ENCODE measurements around the gene BEGAIN.

Gene BEGAIN

GRCh38 chr14:100615736-100616695 is 28.8 kb upstream of the BEGAIN start:
- DNase-seq, result no peak

- no peak for DNase-seq
Observed at GRCh38 chr14:100614803-100615202, 27.6 kb upstream of the BEGAIN start.

DNA sequence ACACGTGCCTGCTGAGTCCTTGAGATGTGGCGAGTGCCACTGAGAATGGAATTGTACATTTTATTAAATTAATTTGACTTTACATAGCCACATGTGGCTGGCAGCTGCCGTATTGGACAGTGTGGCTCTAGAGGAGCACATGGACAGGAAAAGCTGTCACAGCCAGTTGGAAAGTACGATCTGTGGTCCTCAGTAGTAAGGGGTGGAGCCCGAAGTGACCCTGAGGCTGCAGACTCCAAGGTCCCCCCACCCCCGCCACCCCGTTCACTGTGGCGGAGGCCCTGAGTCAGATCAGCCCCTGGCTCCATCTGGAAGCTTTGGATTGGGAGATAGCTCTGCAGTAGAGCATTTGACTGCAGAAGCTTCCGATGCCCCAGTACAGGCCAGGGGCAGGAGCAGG is 25.8 kb upstream of the BEGAIN start:
- no peak for DNase-seq

DNA sequence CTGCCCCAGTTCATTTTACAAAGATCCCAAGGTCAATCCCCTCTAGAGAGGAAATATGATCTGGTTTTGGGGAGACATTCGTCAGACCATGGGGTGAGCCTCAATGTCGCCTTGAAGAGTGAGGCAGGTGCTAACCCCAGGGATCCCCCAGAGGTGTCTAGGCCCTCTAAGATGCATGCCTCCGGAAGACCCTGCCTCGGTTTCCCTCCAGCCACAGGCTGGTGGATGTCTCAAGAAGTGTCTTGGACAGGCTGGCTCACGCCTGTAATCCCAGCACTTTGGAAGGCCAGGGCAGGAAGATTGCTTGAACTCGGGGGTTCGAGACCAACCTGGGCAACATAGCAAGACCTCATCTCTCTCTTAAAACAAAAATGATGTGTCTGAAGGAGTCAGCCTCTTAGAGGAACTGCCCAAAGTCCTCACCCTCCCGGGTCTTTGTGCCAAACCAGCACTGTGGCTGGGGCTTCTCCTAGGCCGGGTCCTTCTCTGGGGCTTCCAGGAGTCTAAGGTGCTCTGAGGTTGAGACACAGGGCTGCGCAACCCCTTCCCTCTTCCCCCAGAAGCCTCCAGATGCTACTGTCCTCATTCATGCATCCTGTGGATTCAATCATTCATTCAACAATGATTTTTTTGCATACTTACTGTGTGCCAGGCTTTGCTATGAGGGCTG is 24.7 kb upstream of the BEGAIN start:
- no peak for DNase-seq

DNA sequence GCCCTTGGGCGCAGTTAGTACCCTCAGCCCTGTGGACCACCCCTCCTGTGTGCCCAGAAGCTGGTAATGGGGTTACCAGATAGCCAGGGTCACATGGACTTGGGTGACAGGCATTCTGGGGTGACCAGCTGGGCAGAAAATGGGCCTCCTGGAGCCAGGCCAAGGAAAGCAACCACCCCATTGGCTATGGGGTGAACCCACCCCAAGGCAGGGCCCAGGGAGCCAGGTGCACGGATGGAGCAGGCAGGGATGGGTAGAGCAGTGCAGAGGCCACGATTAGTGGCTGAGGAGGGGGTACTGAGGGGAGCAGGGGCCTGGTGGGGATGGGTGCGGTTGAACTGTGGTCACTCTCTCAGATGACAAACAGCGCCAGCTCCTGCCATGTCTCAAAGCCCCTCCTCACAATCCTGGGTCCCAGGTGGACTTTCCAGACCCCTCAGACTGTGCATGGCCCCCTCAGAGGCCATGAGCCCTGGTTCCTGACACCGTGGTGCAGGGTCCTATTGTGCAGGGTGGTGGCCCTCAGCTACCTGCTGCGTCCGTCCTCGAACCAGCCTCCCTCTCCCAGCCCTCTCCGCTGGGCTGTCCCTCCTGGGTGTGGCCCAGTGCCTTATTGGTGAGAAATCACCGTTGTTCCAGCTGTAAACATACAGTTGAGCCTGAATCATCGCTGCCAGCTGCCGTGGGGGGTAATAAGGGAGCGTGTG is 23.4 kb upstream of the BEGAIN start:
- DNase-seq, result no peak

DNA sequence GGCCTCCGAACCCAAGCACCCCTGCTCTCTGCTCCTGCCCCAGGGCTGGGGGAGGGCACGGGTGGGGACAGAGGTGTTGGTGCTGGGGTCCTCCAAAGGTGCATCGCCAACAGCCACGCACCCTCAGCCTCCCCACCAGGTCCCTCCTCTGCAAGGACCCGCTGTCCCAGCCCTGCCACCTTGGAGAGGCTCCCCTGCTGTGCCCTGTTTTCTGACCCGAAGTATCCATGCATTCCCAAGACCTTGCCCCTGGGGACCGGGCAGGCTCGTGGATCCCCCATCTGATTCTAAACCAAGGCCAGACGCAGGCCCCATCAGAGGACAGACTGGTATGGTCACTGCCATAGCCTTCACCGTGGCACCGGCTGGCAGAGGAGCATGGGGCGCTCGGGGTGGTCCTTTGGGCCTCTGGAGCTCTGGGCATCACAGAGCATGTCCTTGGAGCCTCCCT is 22.7 kb upstream of the BEGAIN start:
- DNase-seq, result no peak

DNA sequence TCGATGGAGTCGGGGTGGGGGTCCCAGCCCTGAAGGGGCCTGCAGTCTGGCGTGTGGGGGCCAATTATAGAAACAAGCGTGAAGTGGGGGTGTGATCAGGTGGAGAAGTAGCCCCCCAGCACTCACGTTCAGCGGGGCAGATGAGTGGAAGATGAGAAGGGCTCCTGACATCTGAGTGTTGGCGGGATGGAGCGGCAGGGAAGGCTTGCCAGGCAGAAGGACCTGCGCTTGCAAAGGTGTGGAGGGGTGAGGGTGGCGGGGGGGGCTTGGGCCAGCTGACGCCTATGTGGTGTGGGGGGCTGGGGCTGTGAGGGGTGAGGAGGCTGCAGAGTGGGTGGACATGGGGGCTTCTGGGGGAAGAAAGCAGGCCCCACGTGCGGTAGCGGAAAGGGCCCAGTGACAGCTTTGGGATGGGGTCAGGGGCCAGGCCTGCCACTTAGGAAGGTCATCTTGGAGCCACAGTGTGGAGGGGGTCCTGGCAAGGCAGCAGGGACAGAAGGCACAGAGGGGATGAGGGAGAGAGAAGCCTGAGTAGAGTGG is 22.2 kb upstream of the BEGAIN start:
- no peak for DNase-seq

- DNase-seq, result no peak
Observed at GRCh38 chr14:100608586-100609330, 21.5 kb upstream of the BEGAIN start.

DNA sequence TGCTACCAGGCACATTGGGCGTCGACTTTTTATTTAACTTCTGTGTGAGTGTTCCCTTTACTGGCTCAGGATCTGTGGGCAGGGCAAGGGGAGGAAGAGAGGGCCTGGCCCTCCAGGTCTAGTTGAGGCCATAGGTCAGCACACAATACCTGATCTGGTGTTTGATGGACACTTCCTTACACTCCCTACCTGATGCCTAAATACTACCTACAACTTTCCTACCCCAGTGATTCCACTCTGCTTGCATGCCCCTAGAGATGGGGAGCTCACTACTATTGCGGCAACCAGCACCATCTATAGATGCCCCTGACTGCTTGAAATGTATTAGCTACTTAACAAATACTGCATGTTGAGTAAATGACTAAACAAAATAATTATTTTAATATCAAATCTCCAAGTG is 20.8 kb upstream of the BEGAIN start:
- DNase-seq, result no peak

DNA sequence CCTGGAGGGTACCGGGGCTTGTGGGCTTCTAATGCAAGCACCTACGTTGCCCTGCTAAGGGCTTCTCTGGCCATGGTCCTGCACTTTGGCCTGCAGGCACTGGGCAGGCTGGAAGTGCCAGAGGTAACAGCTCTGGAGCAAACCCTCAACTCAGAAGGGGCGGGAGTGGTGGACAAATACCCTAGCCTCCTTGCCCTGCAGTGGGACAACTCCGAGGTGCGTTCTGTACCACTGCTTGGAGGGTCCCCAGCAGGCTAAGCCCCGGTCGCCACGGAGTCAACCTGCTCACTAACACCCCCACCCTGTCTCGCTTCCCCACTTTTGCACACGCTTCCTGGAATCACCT is 20.4 kb upstream of the BEGAIN start:
- no peak for DNase-seq

GRCh38 chr14:100606687-100607610 is 19.7 kb upstream of the BEGAIN start:
- DNase-seq, result no peak

- DNase-seq, result no peak
Observed at GRCh38 chr14:100605706-100606686, 18.8 kb upstream of the BEGAIN start.

GRCh38 chr14:100605230-100605629 is 18.0 kb upstream of the BEGAIN start:
- DNase-seq, result no peak

DNA sequence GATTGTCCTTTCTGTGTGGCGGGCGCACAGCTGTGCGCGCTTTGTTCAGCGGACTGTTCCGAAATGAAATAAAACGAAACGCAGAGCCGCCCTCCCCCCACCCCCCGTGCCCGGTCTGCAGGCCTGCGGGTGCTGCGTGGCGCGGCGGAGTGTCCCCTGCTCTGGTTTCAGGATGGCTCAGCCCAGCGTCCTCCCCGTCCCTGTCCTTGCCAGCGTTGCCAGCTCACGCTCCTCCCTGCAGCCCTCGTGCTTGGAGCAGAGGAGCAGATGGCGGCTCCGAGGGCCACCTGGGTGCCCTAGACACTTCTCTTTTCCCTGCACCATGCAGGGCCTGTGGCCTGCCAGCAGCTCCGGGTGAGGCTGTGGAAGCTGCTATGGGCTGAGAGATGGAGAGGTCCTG is 17.5 kb upstream of the BEGAIN start:
- DNase-seq, result no peak

- no peak for DNase-seq
Observed at GRCh38 chr14:100604121-100604501, 16.9 kb upstream of the BEGAIN start.

DNA sequence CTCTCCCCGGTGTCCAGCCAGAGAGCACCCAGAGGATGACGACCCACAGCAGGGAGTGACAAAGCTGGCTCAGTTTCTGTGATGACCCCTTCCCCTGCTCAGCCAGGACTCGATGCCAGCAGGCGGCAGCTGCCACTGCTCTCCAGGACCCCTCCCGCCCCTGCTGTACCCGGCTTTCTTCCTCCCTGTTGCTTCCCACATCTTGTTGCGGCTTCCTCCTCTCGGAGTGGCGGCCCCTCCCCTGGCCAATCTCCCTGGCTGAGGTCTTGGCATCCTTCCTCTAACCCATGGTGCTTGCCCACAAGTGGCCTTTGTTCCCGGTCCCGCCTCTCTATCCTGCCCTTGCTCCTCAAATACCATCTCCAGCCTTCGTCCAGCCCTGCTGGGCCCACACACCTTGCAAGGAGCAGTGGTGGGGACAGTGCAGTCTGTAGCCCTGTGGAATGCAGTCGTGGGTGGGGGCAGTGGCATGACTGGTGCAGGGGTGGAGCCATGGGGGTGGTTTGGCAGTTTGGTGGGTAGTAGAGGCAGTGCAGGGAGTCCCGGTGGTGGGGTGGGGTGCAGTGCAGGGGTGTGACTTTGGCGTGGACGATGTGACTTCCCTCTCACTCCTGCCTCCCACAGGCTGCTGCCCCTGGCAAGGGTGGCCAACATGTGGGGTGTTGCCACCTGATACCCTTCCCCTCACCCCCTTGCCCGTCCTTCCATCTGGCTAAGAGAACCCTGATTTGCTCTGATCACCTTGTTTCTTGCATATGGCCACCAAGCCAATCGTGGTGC is 16.3 kb upstream of the BEGAIN start:
- no peak for DNase-seq

- DNase-seq, result no peak
Observed at GRCh38 chr14:100602621-100603230, 15.5 kb upstream of the BEGAIN start.

- no peak for DNase-seq
Observed at GRCh38 chr14:100601914-100602313, 14.7 kb upstream of the BEGAIN start.

GRCh38 chr14:100601064-100601463 is 13.8 kb upstream of the BEGAIN start:
- no peak for DNase-seq

Data from NCI-H446 treated with DMSO at 0.1 percent for 48 hours (cell line).